Pancreas (tissue), 10 donors: ENCODE results near the gene RUNDC1. TPM values are rescaled to one million over a fixed set of nuclear protein-coding genes. Genes with fewer than 3 reads are reported as not detected.

Experiments used
- ATAC-seq, 4 donors: fragments of 200-7000 bp; cut with Tn5 transposase; one replicate each; pipeline versions ENCODE4 v1.8.0 to v1.9.1; 2020; ENCODE audit warnings: mild to moderate bottlenecking in 4 of 4, moderate library complexity in 4 of 4
- DNase-seq, 6 donors: peaks; one replicate each; pipeline ENCODE4 v3.0.0-alpha.2; 2020
- FAIRE-seq: peaks from 2 replicates; lab custom pipeline; 2012; peaks lifted over from hg19 to GRCh38; lab: Jason Lieb, UNC
- H3K27ac ChIP-seq, 4 donors: fragments of 200-600 bp; sonication (generic); 1 replicate in 3 of 4; 2 replicates in 1 of 4; pipeline versions ENCODE4 v1.5.0 to v1.8.0; 2020
- H3K27me3 ChIP-seq, 4 donors: fragments of 200-600 bp; one replicate each; pipeline ENCODE4 v1.8.0; 2021
- H3K36me3 ChIP-seq, 3 donors: fragments of 200-600 bp; sonication (generic) in 1 of 3; one replicate each; pipeline versions ENCODE4 v1.5.0 to v1.8.0; 2020 to 2021
- H3K4me1 ChIP-seq, 3 donors: fragments of 200-600 bp; one replicate each; pipeline ENCODE4 v1.8.0; 2021
- H3K4me3 ChIP-seq, 4 donors: fragments of 200-600 bp; sonication (generic) in 2 of 4; one replicate each; pipeline versions ENCODE4 v1.5.0 to v1.8.0; 2020 to 2021
- H3K9me3 ChIP-seq, 4 donors: fragments of 200-600 bp; one replicate each; pipeline ENCODE4 v1.8.0; 2021
- WGBS, 2 donors: extraction: QIAGEN DNeasy Blood & Tissue Kit; methylation state at CpG; one replicate each; pipeline ENCODE4 v1.1.7; 2013; 5-methylcytosine and 5-hydroxymethylcytosine counted together
- intact Hi-C, 3 donors: fragments of 100-400 bp; cut with DNase I; formaldehyde crosslinking; loops; one replicate each; pipeline versions ENCODE4 v1.11.1 to v1.14.2; 2022
- polyA plus RNA-seq, 2 donors: library from polyadenylated mRNA; stranded (reverse); fragments of 200-250 nt; gene quantifications; one replicate each; pipeline ENCODE4 v1.2.3, GENCODE V29; 2013
- total RNA-seq, 6 donors: library from RNA; stranded (reverse); fragmentation: NEBNext Ultra II Directional in 4 of 6; extraction: Animal tissue kit (Norgen Biotek cat#: 25700) in 4 of 6; gene quantifications; one replicate each; pipeline versions ENCODE4 v1.2.1 to v1.2.4, GENCODE V29; 2021 to 2023
- TF ChIP-seq, protein P1 (sequence below), 4 donors: fragments of 200-600 bp; sonication (generic) in 3 of 4; IDR thresholded peaks; one replicate each; pipeline versions ENCODE4 v1.5.0 to v1.8.0; 2021; ENCODE audit warnings: antibody characterized with exemption in 4 of 4
- donor health status: healthy with polysubstance abuse.
- donor health status: DM: no; HTN: no; CAD: no; lungs with moderate emphysema.
- donor health status: DM: no; HTN: no; CAD: no.
- donor health status: control.
- donor health status: control.
- donor health status: Bipolar disorder and iron deficiency.
- donor health status: DM: yes; HTN: yes; CAD: no.
- donor health status: DM: no; HTN: no; CAD: no.
- donor health status: DM: no; HTN: no; CAD: no.
- donor health status: DM: yes; HTN: yes; CAD: no.

The RUNDC1 gene
- total and polyA plus RNA-seq, 8 donors, result 6.3 to 12.1 (median 8.7) TPM

DNA sequence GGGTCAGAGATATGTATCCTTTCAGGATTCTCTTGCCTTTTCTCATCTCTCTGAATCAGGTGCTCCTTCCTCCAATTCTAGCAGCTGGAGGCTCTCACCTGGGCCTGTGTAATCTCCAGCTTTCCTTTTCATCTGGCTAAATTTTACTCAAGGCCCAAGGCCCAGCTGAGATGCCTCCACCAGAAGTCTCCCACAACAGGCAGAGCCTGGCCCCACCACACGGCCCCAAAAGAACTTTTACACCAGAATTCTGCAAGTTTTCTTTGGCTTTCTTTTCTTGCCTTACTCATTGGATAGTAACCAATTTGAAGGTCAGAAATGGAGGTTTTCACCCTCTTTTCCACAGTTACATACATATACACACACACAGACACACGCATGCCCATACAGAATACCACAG lies 59.3 kb downstream of the RUNDC1 start:
- 84 to 94% methylated on average over 2 of the region's 2 CpGs for WGBS, 2 donors
- no peaks in the 10 kb centered on the region for H3K4me1 ChIP-seq
- intact Hi-C loops, result no loop called here

DNA sequence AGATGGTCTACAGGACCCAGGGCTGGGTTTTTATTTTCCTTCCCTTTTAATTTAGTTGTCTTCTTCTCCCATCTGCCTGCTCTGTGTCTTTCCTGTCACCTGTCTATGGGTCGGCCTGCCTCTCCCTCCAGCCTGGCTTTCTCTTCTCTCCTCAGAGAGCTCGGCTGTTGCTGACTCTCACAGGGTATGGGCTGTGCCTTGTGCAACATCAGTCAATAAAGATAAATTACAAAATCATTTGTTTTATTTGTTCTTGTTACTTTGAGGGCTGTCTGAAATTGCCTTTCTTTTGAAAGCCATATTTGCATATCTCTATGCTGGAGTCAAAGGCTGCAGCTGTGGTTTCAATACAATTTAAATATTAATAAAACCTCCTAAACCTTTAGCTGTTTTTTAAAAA lies 60.3 kb downstream of the RUNDC1 start:
- Histone ChIP-seq H3K36me3 (no peaks in the 10 kb centered on the region), H3K4me1 (no peaks in the 10 kb centered on the region), H3K4me3 (no peak overlapping the region), H3K9me3 (no peaks in the 10 kb centered on the region), H3K27ac (no peak overlapping the region), H3K27me3 (no peaks in the 10 kb centered on the region)
- intact Hi-C loops, result no loop called here
- no peak for DNase-seq
- WGBS, 2 donors, result 46 to 66% methylated on average over 2 of the region's 2 CpGs
- no peak for ATAC-seq
- TF ChIP-seq, protein P1, sequence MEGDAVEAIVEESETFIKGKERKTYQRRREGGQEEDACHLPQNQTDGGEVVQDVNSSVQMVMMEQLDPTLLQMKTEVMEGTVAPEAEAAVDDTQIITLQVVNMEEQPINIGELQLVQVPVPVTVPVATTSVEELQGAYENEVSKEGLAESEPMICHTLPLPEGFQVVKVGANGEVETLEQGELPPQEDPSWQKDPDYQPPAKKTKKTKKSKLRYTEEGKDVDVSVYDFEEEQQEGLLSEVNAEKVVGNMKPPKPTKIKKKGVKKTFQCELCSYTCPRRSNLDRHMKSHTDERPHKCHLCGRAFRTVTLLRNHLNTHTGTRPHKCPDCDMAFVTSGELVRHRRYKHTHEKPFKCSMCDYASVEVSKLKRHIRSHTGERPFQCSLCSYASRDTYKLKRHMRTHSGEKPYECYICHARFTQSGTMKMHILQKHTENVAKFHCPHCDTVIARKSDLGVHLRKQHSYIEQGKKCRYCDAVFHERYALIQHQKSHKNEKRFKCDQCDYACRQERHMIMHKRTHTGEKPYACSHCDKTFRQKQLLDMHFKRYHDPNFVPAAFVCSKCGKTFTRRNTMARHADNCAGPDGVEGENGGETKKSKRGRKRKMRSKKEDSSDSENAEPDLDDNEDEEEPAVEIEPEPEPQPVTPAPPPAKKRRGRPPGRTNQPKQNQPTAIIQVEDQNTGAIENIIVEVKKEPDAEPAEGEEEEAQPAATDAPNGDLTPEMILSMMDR (IDR thresholded peaks at IDR 0.05), result no peak
- FAIRE-seq, result no peak

More for the DNA sequence above, 59.3 kb downstream of the RUNDC1 start:
- H3K36me3 ChIP-seq, result no peaks in the 10 kb centered on the region
- H3K9me3 ChIP-seq, result no peaks in the 10 kb centered on the region
- FAIRE-seq (no peak), ATAC-seq (no peak), DNase-seq (no peak)
- TF ChIP-seq, protein P1 (IDR thresholded peaks at IDR 0.05), result no peak
- H3K27me3 ChIP-seq, result no peaks in the 10 kb centered on the region
- no peak overlapping the region for H3K4me3 ChIP-seq
- no peak overlapping the region for H3K27ac ChIP-seq

DNA sequence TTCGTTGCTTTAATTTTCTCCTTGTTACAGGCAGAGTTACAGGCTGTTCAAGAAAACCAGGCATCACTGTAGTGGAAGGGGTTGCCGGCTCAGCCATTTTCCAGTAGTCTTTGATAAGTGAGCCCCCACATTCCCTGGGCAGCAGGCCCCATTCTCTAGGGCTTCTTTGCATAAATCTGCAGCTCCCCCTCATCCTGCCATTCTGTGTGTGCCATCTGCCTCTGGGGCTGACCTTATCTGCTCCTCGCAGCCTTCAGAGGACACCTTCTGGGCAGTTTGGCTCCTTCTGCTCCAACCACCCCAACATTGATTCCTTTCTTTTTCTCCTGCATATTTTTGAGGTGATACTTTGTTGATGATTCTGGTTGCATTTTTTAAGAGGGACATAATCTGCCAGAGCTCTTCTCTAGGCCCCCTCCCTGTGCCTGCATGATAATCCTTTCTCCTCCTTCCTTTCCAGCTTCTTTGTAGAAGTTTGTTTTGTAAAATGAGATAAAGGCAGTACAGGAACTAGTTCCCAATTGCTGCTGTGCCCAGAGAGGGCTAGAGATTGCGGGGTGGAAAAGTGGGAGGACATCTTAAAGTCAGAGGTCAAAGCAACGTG lies 61.8 kb downstream of the RUNDC1 start:
- FAIRE-seq, result no peak
- no peak overlapping the region for H3K27ac ChIP-seq
- DNase-seq, result no peak
- no peaks in the 10 kb centered on the region for H3K36me3 ChIP-seq
- intact Hi-C loops, result no loop called here
- ATAC-seq, result no peak
- H3K9me3 ChIP-seq, result no peaks in the 10 kb centered on the region
- 78 to 83% methylated on average over 5 of the region's 5 CpGs for WGBS, 2 donors
- H3K4me3 ChIP-seq, result no peak overlapping the region
- TF ChIP-seq, protein P1 (IDR thresholded peaks at IDR 0.05), result no peak
- H3K4me1 ChIP-seq, result no peaks in the 10 kb centered on the region
- H3K27me3 ChIP-seq, result no peaks in the 10 kb centered on the region

Other genes starting within 250 kb of the RUNDC1 start
- 10 to 100 TPM in 5 of 6 donors, 1 to 10 TPM in 1; 8.8 to 25.4 (median 14.6) TPM for gene EZH1, start 235.5 kb upstream of the RUNDC1 start, total RNA-seq
- 10 to 100 TPM; 16.3 to 23.3 TPM for gene EZH1, start 235.5 kb upstream of the RUNDC1 start, polyA plus RNA-seq
- 1 to 10 TPM; 2.4 to 9.2 (median 4.7) TPM for gene RAMP2, start 219.3 kb upstream of the RUNDC1 start, total RNA-seq
- 10 to 100 TPM; 15.9 to 26.5 TPM for gene RAMP2, start 219.3 kb upstream of the RUNDC1 start, polyA plus RNA-seq
- gene VPS25, start 207.1 kb upstream of the RUNDC1 start, total RNA-seq, result 10 to 100 TPM; 18.1 to 30.7 (median 26.0) TPM
- 10 to 100 TPM; 24.6 to 46.9 TPM for gene VPS25, start 207.1 kb upstream of the RUNDC1 start, polyA plus RNA-seq
- gene WNK4, start 200.0 kb upstream of the RUNDC1 start, total RNA-seq, result under 1 TPM; 0.19 to 0.87 (median 0.51) TPM
- 1 to 10 TPM; 1.1 to 4.7 TPM for gene WNK4, start 200.0 kb upstream of the RUNDC1 start, polyA plus RNA-seq
- gene COA3, start 181.9 kb upstream of the RUNDC1 start, total RNA-seq, result 10 to 100 TPM; 48.1 to 73.6 (median 64.7) TPM
- gene COA3, start 181.9 kb upstream of the RUNDC1 start, polyA plus RNA-seq, result 100 to 1,000 TPM; 107 to 130 TPM
- gene CNTD1, start 181.7 kb upstream of the RUNDC1 start, total RNA-seq, result under 1 TPM; 0.13 to 0.78 (median 0.55) TPM
- under 1 TPM; 0.19 to 0.47 TPM for gene CNTD1, start 181.7 kb upstream of the RUNDC1 start, polyA plus RNA-seq
- gene BECN1, start 156.3 kb upstream of the RUNDC1 start, total RNA-seq, result 10 to 100 TPM; 35.2 to 49.7 (median 44.6) TPM
- 10 to 100 TPM; 20.1 to 38.9 TPM for gene BECN1, start 156.3 kb upstream of the RUNDC1 start, polyA plus RNA-seq
- 10 to 100 TPM; 25.8 to 51.6 (median 45.0) TPM for gene PSME3, start 147.2 kb upstream of the RUNDC1 start, total RNA-seq
- gene PSME3, start 147.2 kb upstream of the RUNDC1 start, polyA plus RNA-seq, result 10 to 100 TPM; 17.8 to 27.7 TPM
- gene AOC2, start 136.0 kb upstream of the RUNDC1 start, total RNA-seq, result 1 to 10 TPM in 1 of 6 donors, under 1 TPM in 5; 0.37 to 1.7 (median 0.56) TPM
- gene AOC2, start 136.0 kb upstream of the RUNDC1 start, polyA plus RNA-seq, result under 1 TPM; 0.77 to 0.87 TPM
- gene AOC3, start 129.4 kb upstream of the RUNDC1 start, total RNA-seq, result 1 to 10 TPM; 1.9 to 9.5 (median 5.8) TPM
- 10 to 100 TPM in 1 of 2 donors, 1 to 10 TPM in 1; 6.2 to 11.3 TPM for gene AOC3, start 129.4 kb upstream of the RUNDC1 start, polyA plus RNA-seq
- gene G6PC1, start 79.8 kb upstream of the RUNDC1 start, total RNA-seq, result under 1 TPM in 4 of 6 donors, not detected in 2; 0.17 to 0.72 (median 0.23) TPM
- under 1 TPM; 0.08 to 0.42 TPM for gene G6PC1, start 79.8 kb upstream of the RUNDC1 start, polyA plus RNA-seq
- gene AARSD1, start 16.1 kb upstream of the RUNDC1 start, total RNA-seq, result 10 to 100 TPM; 20.4 to 31.5 (median 25.1) TPM
- gene AARSD1, start 16.1 kb upstream of the RUNDC1 start, polyA plus RNA-seq, result 10 to 100 TPM; 75.3 to 89.1 TPM
- gene PTGES3L, start 485 bp upstream of the RUNDC1 start, total RNA-seq, result under 1 TPM; 0.12 to 0.41 (median 0.23) TPM
- gene PTGES3L, start 485 bp upstream of the RUNDC1 start, polyA plus RNA-seq, result 1 to 10 TPM in 1 of 2 donors, under 1 TPM in 1; 0.53 to 1.0 TPM
- gene RPL27, start 17.9 kb downstream of the RUNDC1 start, total RNA-seq, result 100 to 1,000 TPM; 284 to 613 (median 489) TPM
- gene RPL27, start 17.9 kb downstream of the RUNDC1 start, polyA plus RNA-seq, result 1,000 to 10,000 TPM; 1,179 to 1,185 TPM
- gene IFI35, start 26.2 kb downstream of the RUNDC1 start, total RNA-seq, result 10 to 100 TPM in 2 of 6 donors, 1 to 10 TPM in 4; 6.0 to 19.9 (median 7.7) TPM
- 10 to 100 TPM; 20.2 to 23.9 TPM for gene IFI35, start 26.2 kb downstream of the RUNDC1 start, polyA plus RNA-seq
- 100 to 1,000 TPM in 1 of 6 donors, 10 to 100 TPM in 5; 65.8 to 132 (median 80.5) TPM for gene VAT1, start 41.8 kb downstream of the RUNDC1 start, total RNA-seq
- gene VAT1, start 41.8 kb downstream of the RUNDC1 start, polyA plus RNA-seq, result 10 to 100 TPM; 47.9 to 51.8 TPM
- under 1 TPM; 0.22 to 0.71 (median 0.57) TPM for gene RND2, start 44.7 kb downstream of the RUNDC1 start, total RNA-seq
- gene RND2, start 44.7 kb downstream of the RUNDC1 start, polyA plus RNA-seq, result 1 to 10 TPM in 1 of 2 donors, under 1 TPM in 1; 0.46 to 1.1 TPM
- 1 to 10 TPM; 1.1 to 4.6 (median 2.5) TPM for gene BRCA1, start 144.8 kb downstream of the RUNDC1 start, total RNA-seq
- 1 to 10 TPM; 1.4 to 2.6 TPM for gene BRCA1, start 144.8 kb downstream of the RUNDC1 start, polyA plus RNA-seq
- gene NBR1, start 190.6 kb downstream of the RUNDC1 start, total RNA-seq, result 10 to 100 TPM; 26.0 to 54.0 (median 33.7) TPM
- gene NBR1, start 190.6 kb downstream of the RUNDC1 start, polyA plus RNA-seq, result 10 to 100 TPM; 15.5 to 27.4 TPM
- 1 to 10 TPM; 2.6 to 7.9 (median 4.4) TPM for gene TMEM106A, start 231.3 kb downstream of the RUNDC1 start, total RNA-seq
- 1 to 10 TPM; 1.4 to 6.8 TPM for gene TMEM106A, start 231.3 kb downstream of the RUNDC1 start, polyA plus RNA-seq
- under 1 TPM in 1 of 6 donors, not detected in 5; 0.51 TPM for gene CCDC200, start 248.1 kb downstream of the RUNDC1 start, total RNA-seq
- gene CCDC200, start 248.1 kb downstream of the RUNDC1 start, polyA plus RNA-seq, result under 1 TPM; 0.26 to 0.80 TPM